ENCODE data around the gene ADCY5.
A peak's percentile ranks its signal among the peaks of the same experiment; 100 is the strongest.

Gene ADCY5

GRCh38 chr3:123286308-123287023, 162.4 kb downstream of the ADCY5 start:
- DNase-seq (ENCODE audit: low read depth), result peak; percentile 53

GRCh38 chr3:123285931-123286307, 163.0 kb downstream of the ADCY5 start:
- DNase-seq (ENCODE audit: low read depth), result no peak

GRCh38 chr3:123285479-123285878, 163.4 kb downstream of the ADCY5 start:
- DNase-seq (ENCODE audit: low read depth), result no peak

DNA sequence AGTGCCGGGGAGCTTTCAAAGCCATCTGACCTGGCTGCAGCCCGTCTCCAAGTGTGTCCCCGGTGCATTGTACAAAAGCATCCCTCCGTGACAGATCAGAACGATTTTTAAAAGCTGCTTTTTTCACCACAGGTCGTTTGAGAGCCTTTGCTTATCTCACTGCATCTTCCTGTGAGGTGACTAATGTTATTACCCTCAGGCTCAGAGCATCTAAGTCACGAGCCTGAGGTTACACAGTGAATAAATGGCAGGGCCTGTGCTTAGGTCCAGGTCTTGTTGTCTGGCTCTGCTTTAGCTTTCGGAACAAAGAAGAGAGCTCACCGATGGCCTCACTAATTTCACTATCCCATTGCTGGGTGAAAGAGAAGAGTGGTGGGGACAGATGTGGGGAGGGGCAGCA, 163.8 kb downstream of the ADCY5 start:
- DNase-seq (ENCODE audit: low read depth), result no peak

GRCh38 chr3:123284399-123285010, 164.4 kb downstream of the ADCY5 start:
- DNase-seq (ENCODE audit: low read depth), result no peak

DNA sequence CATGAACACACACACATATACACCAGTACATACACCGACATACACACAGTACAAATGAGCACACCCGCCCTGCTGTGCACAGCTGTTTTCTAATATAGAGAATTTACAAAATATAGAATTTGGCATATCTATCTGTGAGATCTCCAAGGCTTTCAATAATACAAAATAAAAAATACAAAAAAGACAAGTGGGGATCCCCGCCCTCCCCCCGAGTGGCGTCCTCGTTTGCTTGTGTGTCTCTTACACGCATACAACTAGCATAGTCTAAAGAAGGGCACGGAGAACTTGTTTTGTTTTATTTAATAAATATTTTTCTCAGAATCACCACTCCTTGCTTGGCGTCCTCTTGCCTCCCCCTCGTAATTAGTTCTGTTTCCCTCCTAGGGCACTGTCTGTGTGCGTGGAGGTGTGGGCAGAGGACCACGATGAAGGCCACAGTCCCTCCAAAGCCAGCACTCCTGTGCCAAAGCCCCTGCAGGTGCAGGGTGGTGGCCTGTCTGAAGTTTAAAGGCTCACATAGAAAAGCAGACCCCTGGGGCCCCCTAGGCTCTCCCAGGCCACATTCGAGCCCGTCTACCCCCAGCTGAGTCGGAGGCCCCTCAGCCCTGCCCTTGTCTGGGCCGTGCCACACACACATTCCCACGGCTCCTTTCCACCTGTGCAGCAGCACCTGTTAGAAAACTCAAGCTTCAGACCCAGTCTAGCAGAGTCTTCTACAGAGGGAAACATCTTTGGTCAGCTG, 165.1 kb downstream of the ADCY5 start:
- DNase-seq (ENCODE audit: low read depth), result no peak

- DNase-seq (ENCODE audit: low read depth), result no peak
Measured at GRCh38 chr3:123283074-123283473, 165.8 kb downstream of the ADCY5 start.

DNA sequence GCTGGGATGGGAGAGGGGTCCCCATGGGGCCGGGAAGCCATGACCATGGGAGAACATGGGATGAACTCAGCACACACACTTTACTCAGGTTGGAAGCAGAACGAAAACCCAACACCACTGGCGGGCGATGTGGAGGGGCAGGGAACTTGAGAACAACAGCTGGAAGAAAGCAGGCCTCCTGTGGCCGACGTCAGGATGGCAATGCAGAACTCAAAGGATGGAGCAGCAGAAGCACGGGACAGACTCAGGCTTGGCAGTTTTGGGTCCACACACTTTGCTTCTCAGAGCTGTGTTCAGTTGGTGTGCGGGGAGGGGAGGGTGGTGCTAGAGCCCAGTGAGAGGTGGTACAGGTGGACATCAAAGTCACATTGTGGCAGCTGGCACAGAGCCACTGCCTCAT, 166.4 kb downstream of the ADCY5 start:
- DNase-seq (ENCODE audit: low read depth), result no peak

GRCh38 chr3:123281929-123282328, 167.0 kb downstream of the ADCY5 start:
- DNase-seq (ENCODE audit: low read depth), result no peak

GRCh38 chr3:123281406-123281805, 167.5 kb downstream of the ADCY5 start:
- no peak for DNase-seq (ENCODE audit: low read depth)

DNA sequence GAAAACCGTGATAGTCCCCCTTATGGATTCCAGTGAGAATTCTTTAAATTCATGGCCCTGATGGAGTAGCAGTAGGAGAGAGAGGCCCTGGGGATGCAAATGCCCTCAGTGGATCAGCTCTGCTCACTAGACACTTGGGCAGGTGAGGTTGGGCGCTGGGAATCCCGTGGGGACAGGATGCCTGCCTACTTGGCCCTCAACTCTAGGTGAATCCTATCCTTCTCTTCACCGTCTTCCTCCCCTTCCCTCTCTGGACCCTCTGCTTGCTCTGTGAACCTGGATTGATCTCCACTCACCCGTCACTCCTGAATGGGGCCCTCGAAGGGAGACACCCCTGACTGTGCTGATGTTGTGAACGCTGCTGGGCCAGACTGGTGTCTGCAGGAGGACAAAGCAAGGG, 169.8 kb downstream of the ADCY5 start:
- DNase-seq (ENCODE audit: low read depth), result no peak

DNA sequence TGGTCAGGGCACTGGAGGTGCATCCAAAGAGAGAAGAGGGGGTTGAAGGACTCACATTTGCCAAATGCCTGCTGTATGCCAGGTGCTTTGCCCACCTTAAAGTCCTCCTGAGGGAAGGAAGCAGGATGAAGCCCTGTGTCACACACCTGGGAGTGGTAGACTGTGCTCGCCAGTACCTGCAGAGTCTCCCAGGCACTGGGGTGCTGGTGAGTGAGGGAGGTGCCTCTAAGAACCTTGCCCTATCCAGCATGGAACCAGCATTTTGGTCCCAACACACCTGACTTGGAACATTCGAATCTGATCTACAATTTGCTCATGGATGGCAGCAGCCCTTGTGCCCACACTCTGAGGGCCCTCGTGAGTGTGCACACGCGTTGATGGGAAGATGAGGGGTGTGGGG, 170.4 kb downstream of the ADCY5 start:
- DNase-seq (ENCODE audit: low read depth), result no peak

GRCh38 chr3:123277106-123277505, 171.8 kb downstream of the ADCY5 start:
- no peak for DNase-seq (ENCODE audit: low read depth)

DNA sequence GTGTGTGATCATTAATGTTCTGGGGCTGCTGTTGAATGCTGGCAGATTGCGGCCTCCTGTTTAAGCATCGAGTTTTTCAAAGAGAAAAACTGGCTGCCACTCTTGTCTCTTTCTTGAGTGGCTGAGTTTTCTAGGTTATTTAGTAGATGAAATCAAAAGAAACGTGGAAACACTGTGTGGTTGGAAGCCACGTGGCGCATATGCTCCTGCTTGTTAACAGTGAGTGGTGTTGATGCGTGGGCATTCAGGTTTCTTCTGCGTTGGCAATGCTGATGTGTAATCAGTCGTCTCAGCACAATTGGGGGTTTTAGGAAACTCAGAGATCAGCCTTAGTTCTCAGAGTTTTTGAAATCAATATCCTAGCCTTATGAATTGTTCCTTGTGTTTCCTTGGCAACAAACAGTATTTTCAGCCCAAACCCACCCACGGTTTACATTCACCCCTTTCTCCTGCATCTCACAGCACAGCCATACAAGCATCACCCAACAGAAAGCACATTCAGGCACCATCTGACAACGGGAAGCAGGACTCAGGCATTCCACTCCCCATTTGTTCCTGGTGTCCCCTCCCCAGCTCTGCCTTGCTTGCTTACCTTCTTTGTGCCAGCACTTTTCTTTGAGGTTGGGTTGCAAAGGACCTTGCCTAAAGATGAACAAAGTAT, 172.4 kb downstream of the ADCY5 start:
- DNase-seq (ENCODE audit: low read depth), result no peak

DNA sequence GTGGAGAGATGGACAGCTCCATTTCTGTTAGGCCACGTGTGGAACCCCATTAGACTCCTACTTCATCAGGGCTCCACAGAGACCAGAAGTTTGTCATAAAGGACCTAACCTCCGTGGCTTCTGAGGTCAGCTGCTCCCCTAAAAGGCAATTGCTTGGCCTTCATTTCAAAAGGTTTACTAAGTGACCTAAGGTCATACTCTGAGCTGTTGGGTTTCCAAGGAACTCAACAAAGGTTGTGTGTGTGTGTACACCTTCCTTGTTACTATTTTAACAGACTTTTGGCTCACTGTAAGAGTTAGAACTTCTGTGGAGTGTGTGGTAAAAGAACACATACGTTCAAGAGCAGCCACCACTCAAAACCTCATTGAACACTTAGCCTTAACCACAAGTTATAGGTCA, 173.2 kb downstream of the ADCY5 start:
- no peak for DNase-seq (ENCODE audit: low read depth)

GRCh38 chr3:123272547-123272946, 176.3 kb downstream of the ADCY5 start:
- DNase-seq (ENCODE audit: low read depth), result peak; percentile 44

DNA sequence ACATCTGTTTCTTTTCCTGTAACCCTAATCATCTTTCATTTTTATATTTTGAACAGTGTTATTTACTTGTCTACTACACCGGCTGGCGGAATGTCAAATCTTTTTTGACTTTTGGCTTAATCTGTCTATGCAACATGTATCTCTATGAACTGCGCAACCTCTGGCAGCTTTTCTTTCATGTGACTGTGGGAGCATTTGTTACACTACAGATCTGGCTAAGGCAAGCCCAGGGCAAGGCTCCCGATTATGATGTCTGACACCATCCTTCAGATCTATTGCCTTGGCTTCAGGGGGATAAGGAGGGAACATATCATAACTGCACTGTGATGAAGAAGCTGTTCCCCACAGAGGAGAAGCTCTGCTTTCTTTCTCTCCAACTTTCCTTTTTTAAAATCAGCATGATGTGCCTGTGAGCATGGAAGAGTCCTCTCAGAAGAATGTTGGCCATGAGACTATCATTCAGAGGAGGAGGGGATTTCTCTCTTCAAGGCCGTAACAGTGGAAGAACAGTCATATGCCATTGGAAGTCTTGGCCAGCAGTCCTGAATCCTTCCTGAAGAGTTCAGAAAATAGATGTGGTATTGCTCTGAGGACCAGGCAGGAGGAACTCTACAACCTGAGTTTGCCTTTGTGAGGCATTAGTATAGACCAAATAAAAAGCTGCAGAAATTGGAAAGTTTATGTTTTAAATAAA, 177.3 kb downstream of the ADCY5 start:
- DNase-seq (ENCODE audit: low read depth), result no peak

- DNase-seq (ENCODE audit: low read depth), result no peak
Measured at GRCh38 chr3:123270818-123271217, 178.1 kb downstream of the ADCY5 start.

DNA sequence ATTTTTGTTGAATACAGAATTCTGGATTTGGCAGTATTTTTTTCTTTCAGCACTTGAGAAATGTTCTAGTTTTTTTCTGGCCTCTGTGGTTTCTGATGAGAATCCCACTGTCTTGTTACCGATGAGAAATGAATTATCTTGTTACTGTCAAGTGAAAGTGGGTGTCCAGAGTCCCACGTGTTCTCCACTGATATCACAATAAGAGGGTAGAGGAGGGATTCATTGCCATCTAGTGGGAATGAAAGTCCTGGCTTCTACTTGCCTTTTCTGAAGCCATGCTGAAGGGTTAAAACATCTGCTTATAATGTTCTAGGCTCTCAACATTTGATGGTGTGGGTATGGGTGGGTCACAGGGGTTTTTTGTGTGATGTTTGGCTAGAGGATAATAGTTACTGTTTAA, 181.1 kb downstream of the ADCY5 start:
- no peak for DNase-seq (ENCODE audit: low read depth)

DNA sequence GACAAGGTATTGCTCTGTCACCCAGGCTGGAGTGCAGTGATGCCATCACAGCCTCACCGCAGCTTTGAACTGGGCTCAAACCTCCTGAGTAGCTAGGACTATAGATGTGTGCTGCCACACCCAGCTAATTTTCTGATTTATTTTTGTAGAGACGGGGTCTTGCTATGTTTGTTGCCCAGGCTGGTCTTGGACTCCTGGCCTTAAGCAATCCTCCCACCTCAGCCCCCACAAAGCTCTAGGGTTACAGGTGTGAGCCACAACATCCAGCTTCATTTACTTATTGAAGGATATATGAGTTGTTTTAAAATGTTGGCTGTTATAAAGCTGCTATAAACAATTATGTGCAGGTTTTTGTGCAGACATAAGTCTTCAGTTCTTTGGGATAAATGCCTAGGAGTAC, 184.9 kb downstream of the ADCY5 start:
- DNase-seq (ENCODE audit: low read depth), result no peak

DNA sequence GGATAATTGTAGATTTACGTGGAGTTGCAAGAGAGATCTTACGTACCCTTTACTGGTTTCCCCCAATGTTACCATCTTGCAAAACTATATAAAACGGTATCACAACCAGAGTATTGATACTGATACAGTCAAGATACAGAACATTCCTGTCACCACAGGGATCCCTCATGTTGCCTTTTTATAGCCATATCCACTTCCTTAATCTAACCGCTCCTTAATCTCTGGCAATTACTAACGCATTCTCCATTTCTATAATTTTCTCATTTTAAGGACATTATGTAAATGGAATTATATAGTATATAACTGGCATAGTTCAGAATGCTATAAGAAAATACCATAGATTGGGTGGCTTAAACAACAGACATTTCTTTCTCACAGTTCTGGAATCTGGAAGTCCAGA, 186.0 kb downstream of the ADCY5 start:
- DNase-seq (ENCODE audit: low read depth), result no peak

GRCh38 chr3:123262226-123262625, 186.7 kb downstream of the ADCY5 start:
- no peak for DNase-seq (ENCODE audit: low read depth)
